A549 (cell line): Measurements from ENCODE around the gene ARAP2. TPM values are rescaled to one million over a fixed set of nuclear protein-coding genes. Genes with fewer than 3 reads are reported as not detected.

Experiments used
- ATAC-seq, 2 experiments: fragments of 200-7000 bp in 1 of 2; fragments of >200 bp in 1 of 2; cut with Nextera tagmentation in 1 of 2; cut with Tn5 transposase in 1 of 2; 3 replicates each; pipeline versions ENCODE4 v1.8.0 to v1.9.1; 2018 to 2020; ENCODE audit warnings: mild to moderate bottlenecking in 1 of 2, moderate library complexity in 1 of 2
- CTCF ChIA-PET: fragments of 300-600 bp; sonication (Branson Sonifier 250); formaldehyde crosslinking; extraction: SDS; loops from one replicate; lab custom pipeline; 2021; ENCODE audit warnings: antibody characterized with exemption, inconsistent platforms; lab: Yijun Ruan, JAX
- POLR2A ChIA-PET: fragments of 350-600 bp; formaldehyde crosslinking; extraction: SDS; loops from one replicate; lab custom pipeline; 2021; ENCODE audit warnings: antibody characterized with exemption, inconsistent platforms; lab: Yijun Ruan, JAX
- DNase-seq, 2 experiments: peaks; one replicate each; pipeline versions ENCODE4 v3.0.0 to v3.0.0-alpha.2; 2011 to 2016; ENCODE audit warnings: low read depth in 1 of 2, low spot score in 1 of 2
- FAIRE-seq: peaks from 2 replicates; lab custom pipeline; 2011; peaks lifted over from hg19 to GRCh38; lab: Jason Lieb, UNC
- H3K27ac ChIP-seq, 2 experiments: fragments of >200 bp; sonication (Bioruptor Twin); formaldehyde crosslinking; 3 replicates each; pipeline ENCODE4 v1.5.1; 2016 to 2017
- H3K4me1 ChIP-seq: fragments of >200 bp; sonication (Bioruptor Twin); formaldehyde crosslinking; 3 replicates; pipeline ENCODE4 v1.6.1; 2016
- H3K4me2 ChIP-seq: fragments of >200 bp; sonication (Bioruptor Twin); formaldehyde crosslinking; 3 replicates; pipeline ENCODE4 v1.6.1; 2016
- H3K4me3 ChIP-seq: fragments of >200 bp; sonication (Bioruptor Twin); formaldehyde crosslinking; 3 replicates; pipeline ENCODE4 v1.5.1; 2016
- H3K9me3 ChIP-seq: fragments of >200 bp; sonication (Bioruptor Twin); formaldehyde crosslinking; 3 replicates; pipeline ENCODE4 v1.6.1; 2016
- BHLHE40 ChIP-seq: IDR thresholded peaks from 2 replicates; pipeline ENCODE4 v1.6.1; 2012; ENCODE audit warnings: low read depth, low read length, inconsistent platforms
- CHD2 ChIP-seq: fragments of 150-350 bp; IDR thresholded peaks from 2 replicates; pipeline ENCODE4 v1.6.1; 2014; ENCODE audit warnings: low read length; ENCODE audit not compliant: partially characterized antibody
- EHF ChIP-seq: fragments of 250-450 bp; sonication (Bioruptor Pico); IDR thresholded peaks from 2 replicates; pipeline ENCODE4 v1.5.0; 2020; ENCODE audit warnings: mild to moderate bottlenecking
- ESRRA ChIP-seq: fragments of 150-350 bp; IDR thresholded peaks from 2 replicates; pipeline ENCODE4 v1.6.1; 2014; ENCODE audit warnings: mild to moderate bottlenecking, low read length, borderline replicate concordance
- FOSB ChIP-seq: fragments of 250-450 bp; sonication (Bioruptor Pico); IDR thresholded peaks from 2 replicates; pipeline ENCODE4 v1.5.0; 2020; ENCODE audit warnings: mild to moderate bottlenecking, moderate library complexity
- GATA3 ChIP-seq: IDR thresholded peaks from 2 replicates; pipeline ENCODE4 v1.6.1; 2012; ENCODE audit warnings: borderline replicate concordance
- HOXB13 ChIP-seq: fragments of 250-450 bp; sonication (Bioruptor Pico); IDR thresholded peaks from 2 replicates; pipeline ENCODE4 v1.5.0; 2020; ENCODE audit warnings: low read depth, mild to moderate bottlenecking, moderate library complexity
- KDM1A ChIP-seq: fragments of 200-600 bp; sonication (generic); IDR thresholded peaks from 2 replicates; pipeline ENCODE4 v1.6.1; 2016; ENCODE audit warnings: low read depth, mild to moderate bottlenecking
- KDM5A ChIP-seq: fragments of 200-600 bp; sonication (generic); IDR thresholded peaks from 2 replicates; pipeline ENCODE4 v1.6.1; 2016; ENCODE audit warnings: antibody characterized with exemption, mild to moderate bottlenecking
- MAFK ChIP-seq: fragments of 450-650 bp; IDR thresholded peaks from 2 replicates; pipeline ENCODE4 v1.6.1; 2014; ENCODE audit not compliant: partially characterized antibody
- MAZ ChIP-seq: fragments of 150-350 bp; IDR thresholded peaks from 2 replicates; pipeline ENCODE4 v1.6.1; 2014; ENCODE audit warnings: antibody characterized with exemption, low read depth, low read length, borderline replicate concordance
- MYC ChIP-seq: IDR thresholded peaks from 2 replicates; pipeline ENCODE4 v1.6.1; 2012; ENCODE audit warnings: mild to moderate bottlenecking, inconsistent platforms, low read length, improper control_type of control experiment, borderline replicate concordance
- POLR2A ChIP-seq: IDR thresholded peaks from 2 replicates; pipeline ENCODE4 v1.6.1; 2012; ENCODE audit warnings: mild to moderate bottlenecking, low read length
- POLR2AphosphoS2 ChIP-seq: conservative IDR thresholded peaks from 2 replicates; pipeline ENCODE4 v1.6.1; 2012; ENCODE audit warnings: low read length, improper control_type of control experiment, inconsistent platforms
- RARB ChIP-seq: fragments of 250-450 bp; sonication (Bioruptor Pico); IDR thresholded peaks from 2 replicates; pipeline ENCODE4 v1.8.0; 2021; ENCODE audit warnings: mild to moderate bottlenecking, moderate library complexity
- RCOR1 ChIP-seq: fragments of 150-350 bp; IDR thresholded peaks from 2 replicates; pipeline ENCODE4 v1.6.1; 2014; ENCODE audit warnings: antibody characterized with exemption, low read length, low read depth
- RFX5 ChIP-seq: fragments of 450-650 bp; IDR thresholded peaks from 2 replicates; pipeline ENCODE4 v1.7.1; 2014; ENCODE audit warnings: antibody characterized with exemption, mild to moderate bottlenecking, moderate library complexity
- TP53 ChIP-seq: fragments of 250-450 bp; sonication (Bioruptor Pico); IDR thresholded peaks from 2 replicates; pipeline ENCODE4 v1.5.0; 2021; ENCODE audit warnings: mild to moderate bottlenecking, moderate library complexity
- WGBS: methylation state at CpG from one replicate; pipeline ENCODE4 v1.1.6; 2017; ENCODE audit errors: missing lambda C conversion rate; 5-methylcytosine and 5-hydroxymethylcytosine counted together
- polyA plus RNA-seq, 4 experiments: library from polyadenylated mRNA; depleted of rRNA in 3 of 4; stranded (reverse); fragments of >200 nt; fragmentation: RNase III in 1 of 4; extraction: RNeasy Plus Mini Kit Qiagen cat#74134 plus additional on column Dnase treatment in 1 of 4; gene quantifications; 2 replicates in 3 of 4; 3 replicates in 1 of 4; pipeline ENCODE4 v1.2.3, GENCODE V29; 2011 to 2017
- TF ChIP-seq, protein P1 (sequence below): fragments of 250-450 bp; sonication (Bioruptor Pico); IDR thresholded peaks from 2 replicates; pipeline ENCODE4 v1.5.0; 2020; ENCODE audit warnings: low read depth, mild to moderate bottlenecking, moderate library complexity
- TF ChIP-seq, protein P2 (sequence below): fragments of 200-600 bp; sonication (generic); IDR thresholded peaks from 2 replicates; pipeline ENCODE4 v1.6.1; 2016; ENCODE audit warnings: antibody characterized with exemption, mild to moderate bottlenecking, moderate library complexity

Gene ARAP2
- polyA plus RNA-seq, 2 of the 4 experiments (the other 2 are of a cell fraction): 0.34 to 0.75 TPM

DNA sequence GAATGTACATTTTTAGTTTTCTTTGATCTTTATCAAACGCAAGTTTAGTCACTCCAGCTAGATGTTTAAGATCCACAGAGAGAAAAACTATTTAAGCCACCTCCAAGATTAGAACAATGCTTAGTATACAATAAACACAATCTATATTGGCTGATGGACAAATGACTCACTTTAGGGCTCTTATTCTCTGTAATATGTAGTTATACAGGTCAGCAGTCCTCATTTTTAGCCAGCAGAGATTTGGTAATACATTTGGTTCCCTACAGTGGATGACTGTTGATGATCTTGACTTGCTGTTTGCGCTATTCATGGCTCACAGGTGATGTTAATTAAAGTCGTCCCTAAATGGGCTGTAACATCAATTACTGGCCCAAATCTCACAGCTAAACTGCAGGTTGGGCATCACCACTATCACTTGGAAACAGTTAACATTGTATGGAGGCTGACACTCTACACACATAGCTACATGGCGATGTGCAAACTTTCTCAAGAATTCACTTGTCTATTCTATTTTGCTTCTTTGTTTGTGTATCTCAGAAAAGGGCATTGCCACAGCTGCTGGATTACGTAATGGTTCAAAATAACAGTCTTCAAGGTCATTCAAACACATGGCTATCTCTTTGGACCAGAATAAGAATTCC lies 25.3 kb upstream of the ARAP2 start:
- no peak for ATAC-seq

DNA sequence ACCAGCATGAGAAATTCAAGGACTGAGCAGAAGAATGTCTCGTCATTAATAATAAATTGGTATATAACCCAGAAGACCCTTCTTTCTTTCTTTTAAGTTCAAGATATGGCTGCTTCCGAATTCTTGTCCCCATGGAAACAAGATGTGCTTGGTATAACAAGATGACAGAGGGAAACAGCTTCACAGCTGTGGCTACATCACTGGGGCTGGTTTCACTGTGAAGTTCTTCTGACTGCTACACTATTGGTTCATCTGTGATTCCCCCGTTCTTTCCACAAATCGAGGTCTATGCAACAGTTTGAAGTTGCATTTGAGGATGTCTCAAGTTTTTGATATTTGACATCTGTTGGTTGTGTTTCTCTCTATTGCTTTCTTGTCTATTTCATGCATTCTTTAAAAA lies 24.8 kb upstream of the ARAP2 start:
- no peak for ATAC-seq
- no peak overlapping the region for H3K4me2 ChIP-seq
- TF ChIP-seq EHF (no peak), CHD2 (no peak), RARB (CRISPR knock-in tag) (no peak), RCOR1 (no peak), POLR2A (no peak), TP53 (CRISPR knock-in tag) (no peak), MAFK (no peak), KDM1A (no peak), MAZ (no peak), FOSB (CRISPR knock-in tag) (no peak), MYC (no peak), HOXB13 (CRISPR knock-in tag) (no peak), ESRRA (no peak), RFX5 (no peak)
- TF ChIP-seq, protein P1, sequence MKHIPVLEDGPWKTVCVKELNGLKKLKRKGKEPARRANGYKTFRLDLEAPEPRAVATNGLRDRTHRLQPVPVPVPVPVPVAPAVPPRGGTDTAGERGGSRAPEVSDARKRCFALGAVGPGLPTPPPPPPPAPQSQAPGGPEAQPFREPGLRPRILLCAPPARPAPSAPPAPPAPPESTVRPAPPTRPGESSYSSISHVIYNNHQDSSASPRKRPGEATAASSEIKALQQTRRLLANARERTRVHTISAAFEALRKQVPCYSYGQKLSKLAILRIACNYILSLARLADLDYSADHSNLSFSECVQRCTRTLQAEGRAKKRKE (CRISPR knock-in tag): no peak
- TF ChIP-seq, protein P2, sequence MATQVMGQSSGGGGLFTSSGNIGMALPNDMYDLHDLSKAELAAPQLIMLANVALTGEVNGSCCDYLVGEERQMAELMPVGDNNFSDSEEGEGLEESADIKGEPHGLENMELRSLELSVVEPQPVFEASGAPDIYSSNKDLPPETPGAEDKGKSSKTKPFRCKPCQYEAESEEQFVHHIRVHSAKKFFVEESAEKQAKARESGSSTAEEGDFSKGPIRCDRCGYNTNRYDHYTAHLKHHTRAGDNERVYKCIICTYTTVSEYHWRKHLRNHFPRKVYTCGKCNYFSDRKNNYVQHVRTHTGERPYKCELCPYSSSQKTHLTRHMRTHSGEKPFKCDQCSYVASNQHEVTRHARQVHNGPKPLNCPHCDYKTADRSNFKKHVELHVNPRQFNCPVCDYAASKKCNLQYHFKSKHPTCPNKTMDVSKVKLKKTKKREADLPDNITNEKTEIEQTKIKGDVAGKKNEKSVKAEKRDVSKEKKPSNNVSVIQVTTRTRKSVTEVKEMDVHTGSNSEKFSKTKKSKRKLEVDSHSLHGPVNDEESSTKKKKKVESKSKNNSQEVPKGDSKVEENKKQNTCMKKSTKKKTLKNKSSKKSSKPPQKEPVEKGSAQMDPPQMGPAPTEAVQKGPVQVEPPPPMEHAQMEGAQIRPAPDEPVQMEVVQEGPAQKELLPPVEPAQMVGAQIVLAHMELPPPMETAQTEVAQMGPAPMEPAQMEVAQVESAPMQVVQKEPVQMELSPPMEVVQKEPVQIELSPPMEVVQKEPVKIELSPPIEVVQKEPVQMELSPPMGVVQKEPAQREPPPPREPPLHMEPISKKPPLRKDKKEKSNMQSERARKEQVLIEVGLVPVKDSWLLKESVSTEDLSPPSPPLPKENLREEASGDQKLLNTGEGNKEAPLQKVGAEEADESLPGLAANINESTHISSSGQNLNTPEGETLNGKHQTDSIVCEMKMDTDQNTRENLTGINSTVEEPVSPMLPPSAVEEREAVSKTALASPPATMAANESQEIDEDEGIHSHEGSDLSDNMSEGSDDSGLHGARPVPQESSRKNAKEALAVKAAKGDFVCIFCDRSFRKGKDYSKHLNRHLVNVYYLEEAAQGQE: no peak
- TF ChIP-seq, all 56 proteins: peak for 0
- no peak overlapping the region for H3K27ac ChIP-seq
- no peak overlapping the region for H3K4me3 ChIP-seq
- ChIA-PET CTCF (no interaction called here), POLR2A (no interaction called here)
- no peaks in the 10 kb centered on the region for H3K4me1 ChIP-seq
- DNase-seq (no peak), FAIRE-seq (no peak)
- 10% methylated on average over 4 of the region's 4 CpGs for WGBS
- H3K9me3 ChIP-seq: no peaks in the 10 kb centered on the region

More for the DNA sequence above, 25.3 kb upstream of the ARAP2 start:
- no peak for TF ChIP-seq POLR2AphosphoS2
- TF ChIP-seq KDM5A: no peak
- TF ChIP-seq BHLHE40: no peak
- no peak for TF ChIP-seq GATA3
- TF ChIP-seq FOSB (CRISPR knock-in tag): no peak
- TF ChIP-seq POLR2A: no peak
- H3K9me3 ChIP-seq: no peaks in the 10 kb centered on the region
- no peaks in the 10 kb centered on the region for H3K4me1 ChIP-seq
- no peak overlapping the region for H3K27ac ChIP-seq
- WGBS: 33% methylated on average over 5 of the region's 5 CpGs
- no peak overlapping the region for H3K4me2 ChIP-seq
- POLR2A ChIA-PET: no interaction called here
- no peak for DNase-seq
- FAIRE-seq: no peak
- CTCF ChIA-PET: no interaction called here
- H3K4me3 ChIP-seq: no peak overlapping the region
